ENCODE data around the gene C9orf85.
"Not testable (repeated sequence)": the region's sequence is repeated elsewhere in the genome, so short reads cannot be mapped to it uniquely, and the experiment has no call there.

The C9orf85 gene

GRCh38 chr9:72006501-72006900 is 95.1 kb downstream of the C9orf85 start:
- DNase-seq (ENCODE audit: low read depth in 2 of 2): no peak

GRCh38 chr9:72007726-72008125 is 96.3 kb downstream of the C9orf85 start:
- not testable (repeated sequence) for DNase-seq (ENCODE audit: low read depth in 2 of 2)

GRCh38 chr9:72012646-72013045 is 101.2 kb downstream of the C9orf85 start:
- DNase-seq (ENCODE audit: low read depth in 2 of 2): no peak

GRCh38 chr9:72013292-72013760 is 101.9 kb downstream of the C9orf85 start:
- no peak for DNase-seq (ENCODE audit: low read depth in 2 of 2)

- no peak for DNase-seq (ENCODE audit: low read depth in 2 of 2)
These were observed 111.4 kb downstream of the C9orf85 start for GRCh38 chr9:72022841-72023240.

Data from stimulated activated CD8-positive, alpha-beta memory T cell treated with anti-CD3 and anti-CD28 coated beads, Interleukin-7, amount 100 ng/mL, for 1 hour (primary cell).